A549 treated with DMSO at 1 μM for 4 hours (cell line): ENCODE results near the gene AKIRIN2. TPM values are rescaled to one million over a fixed set of nuclear protein-coding genes. Genes with fewer than 3 reads are reported as not detected.

ENCODE experiments used
- total RNA-seq: library from RNA; stranded (reverse); fragments of 200-300 nt; extraction: Qiagen RNA extraction; gene quantifications from 5 replicates; pipeline ENCODE4 v1.2.3, GENCODE V29; 2022; ENCODE audit warnings: low read depth

Gene AKIRIN2
- total RNA-seq = 30.9 to 50.1 TPM (median 46.0 TPM) in 5 replicates

GRCh38 chr6:87701676-87702588, at the start of gene AKIRIN2:
TSS of gene AKIRIN2 (minus strand) at chr6:87702233. CDS start at chr6:87701684, 549 bp downstream.

Other genes with a start within 250 kb of the AKIRIN2 start
- gene SLC35A1, start 229.3 kb downstream of the AKIRIN2 start, total RNA-seq = 7.2 to 12.5 TPM (median 10.8 TPM) in 5 replicates
- 18.8 to 23.1 TPM (median 21.2 TPM) in 5 replicates for gene RARS2, start 112.2 kb downstream of the AKIRIN2 start, total RNA-seq
- 16.4 to 19.6 TPM (median 18.9 TPM) in 5 replicates for gene ORC3, start 112.1 kb downstream of the AKIRIN2 start, total RNA-seq